GM12875 (cell line): ENCODE measurements around the gene HDAC4.
"Not testable (repeated sequence)": the region's sequence is repeated elsewhere in the genome, so short reads cannot be mapped to it uniquely, and the experiment has no call there.

Experiments used
- H3K4me3 ChIP-seq: one replicate; pipeline ENCODE4 v1.5.1; 2011; ENCODE audit warnings: low read depth, low read length, control low read depth
- CTCF ChIP-seq: IDR thresholded peaks from 2 replicates; pipeline ENCODE4 v1.5.1; 2011; ENCODE audit warnings: low read depth, mild to moderate bottlenecking, control low read depth, inconsistent platforms, low read length, moderate library complexity, borderline replicate concordance; ENCODE audit not compliant: insufficient read depth

Gene HDAC4

GRCh38 chr2:239073745-239074530, 326.9 kb downstream of the HDAC4 start:
- no peak for TF ChIP-seq CTCF
- no peak overlapping the region for H3K4me3 ChIP-seq

- no peak overlapping the region for H3K4me3 ChIP-seq
- no peak for TF ChIP-seq CTCF
Measured at GRCh38 chr2:239073270-239073669, 327.6 kb downstream of the HDAC4 start.

- no peak overlapping the region for H3K4me3 ChIP-seq
- TF ChIP-seq CTCF: no peak
Measured at GRCh38 chr2:239072786-239073185, 328.0 kb downstream of the HDAC4 start.

- H3K4me3 ChIP-seq: no peak overlapping the region
- TF ChIP-seq CTCF: no peak
Measured at GRCh38 chr2:239070466-239070865, 330.4 kb downstream of the HDAC4 start.

- not testable (repeated sequence) for H3K4me3 ChIP-seq
Measured at GRCh38 chr2:239069362-239070333, 331.2 kb downstream of the HDAC4 start.

- no peak overlapping the region for H3K4me3 ChIP-seq
Measured at GRCh38 chr2:239068411-239068810, 332.4 kb downstream of the HDAC4 start.

More at GRCh38 chr2:239068411-239068810, 332.4 kb downstream of the HDAC4 start:
- no peak for TF ChIP-seq CTCF
